IMR-90 (cell line): Measurements from ENCODE around the gene TMEM59. TPM values are rescaled to one million over a fixed set of nuclear protein-coding genes. Genes with fewer than 3 reads are reported as not detected.

Source experiments
- ATAC-seq: fragments of 200-7000 bp; cut with Tn5 transposase; 2 replicates; pipeline ENCODE4 v1.9.1; 2020; ENCODE audit warnings: low read depth, mild to moderate bottlenecking, moderate library complexity
- BruUV-seq: library from RNA; stranded (reverse); fragments of 400-500 nt; replicated peaks from 2 replicates; lab custom pipeline; 2021; lab: Mats Ljungman, UMichigan
- CTCF ChIA-PET: fragments of 300-600 bp; formaldehyde crosslinking; extraction: SDS; loops from one replicate; lab custom pipeline; 2021; ENCODE audit warnings: antibody characterized with exemption; lab: Yijun Ruan, JAX
- POLR2A ChIA-PET: fragments of 300-600 bp; sonication (Branson Sonifier 250); formaldehyde crosslinking; loops from one replicate; lab custom pipeline; 2022; ENCODE audit warnings: antibody characterized with exemption; ENCODE audit not compliant: unreplicated experiment; lab: Charles Lee
- DNase-seq: peaks from one replicate; pipeline ENCODE4 v3.0.0; 2013
- H2AFZ ChIP-seq: replicated peaks from 2 replicates; pipeline ENCODE3; 2013; ENCODE audit warnings: low read length, mild to moderate bottlenecking; ENCODE audit not compliant: poor library complexity
- H2AK5ac ChIP-seq: 2 replicates; pipeline ENCODE4 v1.6.1; 2013; ENCODE audit warnings: low read depth, low read length, inconsistent platforms
- H2AK9ac ChIP-seq: replicated peaks from 2 replicates; pipeline ENCODE3; 2013; ENCODE audit warnings: mild to moderate bottlenecking, low read depth, low read length, moderate library complexity; ENCODE audit not compliant: poor library complexity
- H2BK120ac ChIP-seq: 2 replicates; pipeline ENCODE4 v1.6.1; 2013; ENCODE audit warnings: low read depth, low read length, inconsistent platforms
- H2BK15ac ChIP-seq: 3 replicates; pipeline ENCODE4 v1.6.1; 2013; ENCODE audit warnings: low read depth, low read length, inconsistent platforms
- H2BK20ac ChIP-seq: 2 replicates; pipeline ENCODE4 v1.6.1; 2013; ENCODE audit warnings: low read depth, mild to moderate bottlenecking, inconsistent platforms, low read length, moderate library complexity
- H2BK5ac ChIP-seq: 2 replicates; pipeline ENCODE4 v1.6.1; 2013; ENCODE audit warnings: mild to moderate bottlenecking, low read depth, low read length, inconsistent platforms; ENCODE audit not compliant: poor library complexity, severe bottlenecking
- H3K14ac ChIP-seq: replicated peaks from 2 replicates; pipeline ENCODE4 v1.6.1; 2013; ENCODE audit warnings: low read depth, low read length, inconsistent platforms
- H3K18ac ChIP-seq: 2 replicates; pipeline ENCODE4 v1.6.1; 2013; ENCODE audit warnings: low read depth, low read length, control low read depth
- H3K23ac ChIP-seq: 2 replicates; pipeline ENCODE4 v1.6.1; 2013; ENCODE audit warnings: low read depth, low read length, inconsistent platforms
- H3K27ac ChIP-seq: 2 replicates; pipeline ENCODE4 v1.5.1; 2013; ENCODE audit warnings: mild to moderate bottlenecking, control low read depth, low read length; ENCODE audit not compliant: insufficient read depth
- H3K27me3 ChIP-seq: 2 replicates; pipeline ENCODE4 v1.6.1; 2013; ENCODE audit warnings: low read length; ENCODE audit not compliant: control insufficient read depth, insufficient read depth
- H3K36me3 ChIP-seq: 2 replicates; pipeline ENCODE4 v1.6.1; 2013; ENCODE audit warnings: low read length, mixed read lengths; ENCODE audit not compliant: control insufficient read depth, insufficient read depth
- H3K4ac ChIP-seq: 2 replicates; pipeline ENCODE4 v1.6.1; 2013; ENCODE audit warnings: low read depth, low read length, inconsistent platforms
- H3K4me1 ChIP-seq: 2 replicates; pipeline ENCODE4 v1.6.1; 2013; ENCODE audit warnings: low read length, mixed read lengths; ENCODE audit not compliant: control insufficient read depth, insufficient read depth
- H3K4me2 ChIP-seq: 2 replicates; pipeline ENCODE4 v1.6.1; 2013; ENCODE audit warnings: low read depth, mild to moderate bottlenecking, control low read depth, low read length, moderate library complexity
- H3K4me3 ChIP-seq: 2 replicates; pipeline ENCODE4 v1.5.1; 2013; ENCODE audit warnings: low read depth, mild to moderate bottlenecking, control low read depth, low read length, moderate library complexity; ENCODE audit not compliant: insufficient read depth
- H3K56ac ChIP-seq: 2 replicates; pipeline ENCODE4 v1.6.1; 2013; ENCODE audit warnings: low read length, inconsistent platforms; ENCODE audit not compliant: insufficient read depth; ENCODE audit errors: extremely low read depth
- H3K79me1 ChIP-seq, 2 experiments: 2 replicates each; pipeline ENCODE4 v1.6.1; 2013; ENCODE audit warnings: low read length in 2 of 2, inconsistent platforms in 1 of 2, low read depth in 1 of 2
- H3K9ac ChIP-seq: 2 replicates; pipeline ENCODE4 v1.6.1; 2013; ENCODE audit warnings: low read depth, low read length, control low read depth
- H3K9me1 ChIP-seq: 2 replicates; pipeline ENCODE4 v1.6.1; 2013; ENCODE audit warnings: low read length, inconsistent platforms; ENCODE audit not compliant: insufficient read depth
- H3K9me3 ChIP-seq: 2 replicates; pipeline ENCODE4 v1.6.1; 2013; ENCODE audit warnings: low read length; ENCODE audit not compliant: control insufficient read depth, insufficient read depth
- H4K20me1 ChIP-seq: 2 replicates; pipeline ENCODE4 v1.6.1; 2013; ENCODE audit warnings: low read length, inconsistent platforms; ENCODE audit not compliant: insufficient read depth
- H4K5ac ChIP-seq: 2 replicates; pipeline ENCODE4 v1.6.1; 2013; ENCODE audit warnings: mild to moderate bottlenecking, low read depth, low read length, control low read depth
- H4K8ac ChIP-seq, 2 experiments: 2 replicates each; pipeline ENCODE4 v1.6.1; 2013; ENCODE audit warnings: low read depth in 2 of 2, low read length in 2 of 2, control low read depth in 1 of 2, inconsistent platforms in 1 of 2
- H4K91ac ChIP-seq: 2 replicates; pipeline ENCODE4 v1.6.1; 2013; ENCODE audit warnings: low read depth, low read length, inconsistent platforms; ENCODE audit not compliant: insufficient read depth
- BHLHE40 ChIP-seq: fragments of 150-350 bp; IDR thresholded peaks from 2 replicates; pipeline ENCODE4 v1.6.1; 2016; ENCODE audit warnings: mild to moderate bottlenecking, low read depth, low read length
- WGBS, 2 experiments: methylation state at CpG; one replicate each; pipeline versions ENCODE4 v1.1.5 to v1.1.7; 2013; ENCODE audit warnings: missing lambda C conversion rate in 2 of 2; ENCODE audit not compliant: insufficient read length in 1 of 2; ENCODE audit errors: extremely low coverage in 2 of 2; 5-methylcytosine and 5-hydroxymethylcytosine counted together
- dilution Hi-C: fragments of 300-500 bp; cut with HindIII; formaldehyde crosslinking; loops from one replicate; pipeline ENCODE4 v1.14.3; 2018; ENCODE audit warnings: low sequenced_read_pairs; ENCODE audit not compliant: unreplicated experiment
- in situ Hi-C: fragments of 300-500 bp; cut with MboI; formaldehyde crosslinking; loops from 3 replicates; pipeline ENCODE4 v1.14.3; 2019; ENCODE audit warnings: low sequenced_read_pairs, inconsistent platforms, mixed read lengths
- intact Hi-C: fragments of 100-400 bp; cut with micrococcal nuclease; formaldehyde crosslinking; loops from 2 replicates; pipeline ENCODE4 v1.10.0; 2022
- polyA plus RNA-seq, 3 experiments: library from polyadenylated mRNA; depleted of rRNA; stranded (reverse); fragments of >200 nt; gene quantifications; 2 replicates each; pipeline ENCODE4 v1.2.3, GENCODE V29; 2012; ENCODE audit warnings: low replicate concordance in 1 of 3
- total RNA-seq: library from RNA; depleted of rRNA; stranded (reverse); fragments of >200 nt; gene quantifications from 2 replicates; pipeline ENCODE4 v1.2.3, GENCODE V29; 2012

The TMEM59 gene
- total and polyA plus RNA-seq, 2 of the 4 experiments (the other 2 are of a cell fraction): 239 to 241 TPM

GRCh38 chr1:54064299-54064698 lies 11.3 kb upstream of the TMEM59 start:
- intact Hi-C loops (no loop called here), in situ Hi-C loops (loop anchor here (25.0 kb wide), 1 partner anchor 202 kb away; no protein-coding TSS in a partner anchor)
- CTCF ChIA-PET: no interaction called here

More at GRCh38 chr1:54064299-54064698, 11.3 kb upstream of the TMEM59 start:
- no peak for TF ChIP-seq BHLHE40
- Histone ChIP-seq H3K4me2 (no peak overlapping the region), H3K4me3 (no peak overlapping the region), H3K27me3 (no peaks in the 10 kb centered on the region), H2AK5ac (no peak overlapping the region), H2AFZ (no peak overlapping the region), H2BK120ac (no peak overlapping the region), H3K9me3 (no peaks in the 10 kb centered on the region), H3K4ac (no peak overlapping the region), H2AK9ac (no peak overlapping the region), H3K18ac (no peak overlapping the region), H4K5ac (no peak overlapping the region), H3K79me1 (no peaks in the 10 kb centered on the region), H2BK5ac (no peak overlapping the region), H2BK20ac (no peak overlapping the region), H3K9ac (no peak overlapping the region), H4K8ac (no peak overlapping the region), H4K91ac (no peak overlapping the region), H4K20me1 (no peaks in the 10 kb centered on the region), H2BK15ac (no peak overlapping the region), H3K23ac (no peak overlapping the region), H3K14ac (no peak overlapping the region), H3K27ac (no peak overlapping the region), H3K36me3 (no peaks in the 10 kb centered on the region), H3K4me1 (no peaks in the 10 kb centered on the region), H3K9me1 (no peaks in the 10 kb centered on the region; the same call in 1 of the 2 replicates), H3K56ac (no peak overlapping the region)
- DNase-seq: no peak
- ATAC-seq: no peak
- POLR2A ChIA-PET: no interaction called here
- 93% methylated on average over 2 of the region's 5 CpGs; no CpG with 5 or more reads in 1 of the 2 experiments for WGBS, 2 experiments
- dilution Hi-C loops: no loop called here
- BruUV-seq: no TSS peak
